ENCODE results near the gene FXYD1.

DNA sequence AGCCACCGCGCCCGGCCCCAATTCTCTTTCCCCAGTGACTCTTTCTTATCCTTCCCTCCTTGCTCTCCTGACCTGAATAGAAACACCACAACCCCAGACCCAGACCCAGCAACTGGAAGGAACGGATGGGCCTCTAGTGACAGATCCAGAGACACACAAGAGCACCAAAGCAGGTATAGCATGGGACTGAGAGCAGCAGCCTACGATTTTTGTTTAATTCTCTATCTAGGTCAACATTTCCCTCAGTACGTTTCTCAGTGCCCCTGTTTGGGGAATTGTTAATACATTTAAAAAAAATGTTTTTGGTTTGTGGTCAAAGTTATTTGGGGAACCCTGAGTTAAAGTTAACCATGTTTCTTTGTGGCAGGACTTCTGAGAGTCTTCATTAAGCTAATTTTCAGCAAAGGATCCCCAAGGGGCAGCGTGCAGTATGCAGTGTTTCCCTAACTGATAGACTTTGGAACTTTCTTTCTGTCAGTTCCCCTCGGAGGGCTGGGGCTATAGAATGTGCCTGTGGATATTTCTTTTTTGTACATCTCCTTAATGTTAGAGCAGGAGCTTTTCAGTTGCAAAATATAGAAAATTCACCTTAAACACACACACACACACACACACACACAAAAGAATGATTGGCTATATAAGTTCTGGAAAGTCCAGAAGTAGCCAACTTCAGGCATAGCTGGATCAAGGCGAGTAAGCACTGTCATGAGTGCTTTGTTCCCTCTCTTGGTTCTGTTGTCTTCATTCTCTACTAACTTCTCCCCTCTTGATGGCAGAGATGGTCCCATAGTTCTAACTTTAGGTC lies 22.2 kb downstream of the FXYD1 start:
- TF ChIP-seq ARNT (IDR thresholded peaks at IDR 0.05) (no peak), SP1 (IDR thresholded peaks at IDR 0.05) (no peak), SUZ12 (IDR thresholded peaks at IDR 0.05) (no peak), NFRKB (IDR thresholded peaks at IDR 0.05) (no peak), BHLHE40 (IDR thresholded peaks at IDR 0.05; ENCODE audit: borderline replicate concordance) (no peak), FOXM1 (IDR thresholded peaks at IDR 0.05; ENCODE audit: borderline replicate concordance) (no peak), L3MBTL2 (conservative IDR thresholded peaks at IDR 0.05) (no peak), FOXA1 (IDR thresholded peaks at IDR 0.05) (no peak), HDGF (IDR thresholded peaks at IDR 0.05; ENCODE audit: borderline replicate concordance) (no peak)
